ENCODE data around the gene TLE4.

DNA sequence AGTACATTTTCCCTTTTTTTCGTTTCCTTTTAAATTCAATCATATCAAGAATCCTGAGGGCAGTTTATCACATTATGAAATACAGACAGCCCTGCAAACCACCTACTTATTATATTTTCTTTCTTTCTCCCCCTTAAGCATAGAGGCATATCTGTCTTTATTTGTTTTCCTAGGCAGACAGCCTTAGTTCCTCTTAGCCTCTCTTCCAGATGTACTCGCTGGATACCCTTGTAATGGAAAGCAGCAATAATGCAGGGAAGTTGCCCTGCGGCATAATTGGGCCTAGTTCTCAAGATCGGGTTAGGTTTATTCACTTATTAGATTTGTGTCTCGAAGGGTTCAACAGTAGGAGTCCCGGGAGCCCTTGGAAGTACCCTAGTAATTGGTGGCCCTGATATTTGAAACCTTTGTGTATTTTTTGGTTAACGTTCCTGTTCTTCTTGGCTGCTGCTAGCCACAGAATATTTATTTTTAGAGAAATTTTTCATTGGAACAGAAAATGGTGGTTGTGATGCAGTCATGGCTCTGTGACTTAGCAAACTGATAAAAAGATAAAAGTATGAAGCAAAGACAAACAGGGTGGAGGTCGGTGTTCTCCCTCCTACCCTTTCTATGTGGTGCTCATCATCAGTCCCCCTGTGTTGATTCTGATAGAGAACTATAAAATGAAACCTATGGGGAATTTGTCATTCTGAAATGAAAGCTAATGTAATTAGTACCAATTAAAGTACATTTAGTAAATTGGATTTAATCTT lies 6.4 kb downstream of the TLE4 start:
- TF ChIP-seq TAF1 (IDR thresholded peaks at IDR 0.05; ENCODE audit: borderline replicate concordance, low read depth, low read length), result no peak
- no peak for TF ChIP-seq POLR2AphosphoS5 (IDR thresholded peaks at IDR 0.05; ENCODE audit: low read depth, low read length)
